NCI-H128 (cell line): Measurements from ENCODE around the gene SH2D4B.
"Not testable (repeated sequence)": the region's sequence is repeated elsewhere in the genome, so short reads cannot be mapped to it uniquely, and the experiment has no call there.

Source experiments
- DNase-seq: peaks from one replicate; lab custom pipeline; 2025; ENCODE audit not compliant: unreplicated experiment; lab: John Stamatoyannopoulos, UW

Gene SH2D4B

DNA sequence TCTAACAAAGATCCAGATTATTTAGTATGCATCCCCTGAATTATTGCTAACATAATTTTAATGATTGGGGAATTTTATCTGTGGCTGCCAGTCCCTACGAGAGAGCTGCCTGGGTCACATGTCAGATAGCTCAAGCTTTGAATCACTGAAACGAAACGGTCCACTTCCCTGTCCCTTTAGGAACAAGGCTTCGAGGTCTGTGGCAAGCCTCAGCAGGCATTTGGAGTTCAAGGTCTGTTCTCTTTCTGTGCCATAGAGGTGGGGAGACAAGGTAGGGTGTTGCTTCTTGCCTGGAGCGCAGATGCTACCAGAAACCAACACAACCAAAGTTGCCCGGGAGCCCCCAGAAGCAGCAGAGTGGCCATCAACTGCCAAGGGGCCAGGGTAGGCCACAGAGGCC lies 13.9 kb upstream of the SH2D4B start:
- no peak for DNase-seq

DNA sequence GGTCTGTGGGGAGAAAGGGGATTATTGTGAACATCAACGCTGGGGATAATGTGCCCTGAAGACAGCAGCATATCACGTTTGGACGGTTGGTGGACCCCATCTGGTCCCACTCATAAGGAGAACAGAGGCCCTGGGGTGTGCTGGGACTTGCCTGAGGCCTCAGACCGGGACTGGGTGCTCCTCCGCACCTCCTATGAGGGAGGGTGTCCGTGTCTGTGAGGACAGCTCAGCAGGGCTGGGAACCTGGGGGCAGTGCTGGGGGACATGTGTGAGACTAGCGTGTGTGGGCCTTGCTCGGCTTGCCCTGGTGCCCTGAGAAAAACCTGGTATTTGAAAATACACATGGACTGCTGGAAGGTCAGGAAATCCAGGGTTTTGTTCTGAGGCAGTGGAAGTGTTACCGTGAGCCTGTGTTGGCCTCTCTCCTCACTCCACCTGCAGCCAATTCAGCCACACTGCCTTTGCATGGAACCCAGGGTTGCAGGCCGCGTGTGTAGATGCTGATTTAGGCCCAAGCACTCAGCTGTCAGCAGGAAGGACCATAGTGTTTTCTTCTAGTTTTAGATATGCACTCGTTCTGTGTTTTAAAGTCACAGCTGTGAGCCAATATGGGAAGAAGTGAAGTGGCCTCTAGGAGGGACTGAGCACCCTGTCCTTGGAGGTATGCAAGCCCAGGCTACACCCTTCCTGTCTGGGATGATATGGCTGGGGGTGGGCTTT lies 13.4 kb upstream of the SH2D4B start:
- no peak for DNase-seq

DNA sequence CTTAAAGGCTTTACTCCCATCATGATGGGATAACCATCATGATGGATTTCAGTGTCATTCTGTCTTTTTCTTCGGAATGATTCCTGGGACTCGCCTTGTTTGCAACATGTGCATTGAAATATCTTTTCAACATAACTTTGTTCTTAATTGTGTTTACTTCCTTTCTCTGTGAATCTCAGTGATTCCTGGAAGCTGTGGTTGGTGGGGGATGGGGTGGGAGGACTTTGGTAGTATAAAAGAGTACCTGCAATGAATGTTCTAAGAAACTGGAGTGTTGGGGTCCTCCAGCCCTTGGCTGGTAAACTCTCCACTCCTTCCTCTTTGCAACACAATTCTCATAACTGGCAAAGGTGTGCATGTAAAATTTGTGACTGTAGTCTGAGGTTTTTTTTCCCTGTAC lies 11.5 kb upstream of the SH2D4B start:
- DNase-seq = no peak

DNA sequence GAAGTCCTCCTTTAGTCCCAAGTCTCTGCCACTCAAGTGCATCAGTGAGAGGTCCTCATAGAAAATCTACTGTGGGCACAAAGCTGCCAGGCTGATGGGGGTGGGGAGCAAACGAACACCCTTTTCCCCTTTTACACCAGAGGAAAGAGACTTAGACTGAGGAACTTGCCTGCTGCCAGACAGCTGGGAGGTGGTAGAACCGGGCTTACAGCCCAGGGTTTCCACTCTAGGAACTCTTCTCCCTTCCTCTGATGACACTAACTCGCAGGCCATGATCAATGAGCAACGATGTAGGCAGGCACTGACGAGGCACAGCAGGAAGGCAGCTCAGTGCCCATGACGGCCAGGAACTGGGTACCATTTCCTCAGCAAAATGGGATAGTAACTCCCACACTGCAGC lies 11.0 kb upstream of the SH2D4B start:
- DNase-seq = no peak

DNA sequence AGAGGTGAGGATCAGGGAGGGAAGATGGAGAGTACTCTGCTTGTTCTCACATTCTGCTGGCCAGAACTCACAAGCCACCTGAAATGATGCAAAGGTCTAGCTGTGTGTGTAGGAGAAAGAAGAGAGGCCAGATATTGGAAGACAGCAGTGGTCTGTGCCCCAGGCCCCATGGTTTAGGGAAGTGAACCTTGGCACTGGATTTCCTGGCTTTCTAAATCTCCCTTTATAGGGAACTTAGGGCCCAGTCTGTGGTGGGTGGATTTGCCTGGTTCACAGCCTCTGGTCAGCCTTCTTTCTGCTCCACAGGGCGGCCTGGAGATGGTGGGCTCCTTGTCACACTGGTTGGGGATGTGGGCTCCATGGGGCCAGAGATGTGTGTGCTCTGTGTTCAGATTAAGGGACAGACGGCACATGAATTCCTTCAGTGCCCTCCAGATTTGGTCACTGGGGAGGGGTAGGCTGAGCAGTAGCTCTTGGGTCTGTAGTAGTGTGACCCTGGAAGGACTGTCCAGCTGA lies 9.5 kb upstream of the SH2D4B start:
- DNase-seq = no peak

DNA sequence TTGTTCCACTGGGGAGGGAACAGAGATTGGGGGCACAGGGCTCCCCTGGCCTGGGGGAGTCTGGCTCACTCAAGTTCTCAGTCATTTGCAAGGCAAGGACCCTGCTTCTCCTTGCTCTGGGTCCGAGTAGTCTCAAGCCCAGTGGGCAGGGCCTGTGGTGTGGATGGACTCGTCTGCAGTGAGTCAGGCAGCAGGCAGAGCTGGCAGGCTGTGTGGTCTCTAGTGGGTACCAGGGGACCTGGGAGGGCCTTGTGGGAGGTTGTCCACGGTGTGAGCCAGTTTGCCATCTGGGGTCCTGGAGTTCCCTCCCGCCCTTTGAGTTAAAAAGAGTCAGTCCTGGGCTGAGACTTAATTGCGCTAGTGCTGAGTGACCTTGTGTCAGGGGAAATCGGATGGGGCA lies 8.8 kb upstream of the SH2D4B start:
- DNase-seq = no peak

DNA sequence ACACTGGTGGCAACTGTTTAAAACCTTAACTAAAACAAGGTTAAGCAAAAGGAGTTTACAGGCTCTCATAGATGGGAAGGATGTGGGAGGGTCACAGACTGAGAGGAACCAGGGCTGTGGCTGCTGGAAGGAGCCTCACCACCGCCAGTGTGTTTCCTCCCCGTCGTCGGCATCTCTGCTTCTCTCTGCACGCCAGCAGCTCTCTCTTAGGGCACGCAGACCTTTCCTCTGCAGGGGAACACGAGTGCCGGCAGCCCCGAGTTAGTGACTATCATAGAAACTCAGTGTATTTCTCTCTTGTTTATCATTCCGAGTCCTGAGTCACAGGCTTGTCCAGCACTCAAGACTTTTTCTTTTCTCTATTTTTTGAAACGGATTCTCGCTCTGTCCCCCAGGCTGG lies 8.1 kb upstream of the SH2D4B start:
- no peak for DNase-seq

DNA sequence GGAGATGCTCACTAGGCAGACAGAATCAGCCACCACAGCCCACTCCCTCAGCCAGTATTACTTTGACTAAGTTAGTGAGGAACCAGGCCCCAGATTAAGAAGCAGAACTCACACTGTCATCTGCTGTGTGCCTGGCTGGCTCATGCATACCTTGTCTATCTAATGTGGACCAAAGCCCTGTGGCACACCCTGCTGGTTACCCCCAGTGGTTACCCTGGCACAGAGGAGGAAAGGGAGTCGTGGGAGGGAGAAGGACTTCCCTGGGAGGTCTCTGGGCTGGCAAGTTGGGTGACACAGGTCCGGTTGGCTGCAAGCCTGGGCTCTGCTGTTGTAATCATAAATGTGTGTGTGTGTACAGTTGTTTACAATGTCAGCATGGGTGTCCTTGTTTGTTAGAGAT lies 7.5 kb upstream of the SH2D4B start:
- DNase-seq = no peak

DNA sequence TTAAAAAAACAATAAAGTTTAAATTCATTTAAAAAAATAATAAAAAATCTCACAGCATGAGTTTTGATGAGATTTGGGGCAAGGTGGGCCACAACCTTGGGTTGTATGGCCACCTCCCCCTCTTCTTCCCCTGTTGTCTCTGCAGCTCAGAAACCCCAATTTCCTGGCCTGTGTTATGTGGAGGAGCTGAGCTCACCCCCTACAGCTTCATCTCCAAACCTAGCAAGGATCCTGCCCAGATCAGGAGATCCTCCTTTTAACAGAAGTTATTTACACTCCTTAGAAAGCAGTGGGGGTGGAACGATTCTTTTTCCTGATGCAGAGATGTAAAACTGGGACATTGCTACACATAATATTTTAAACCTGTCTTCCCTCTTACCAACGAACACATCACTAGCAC lies 6.9 kb upstream of the SH2D4B start:
- no peak for DNase-seq

DNA sequence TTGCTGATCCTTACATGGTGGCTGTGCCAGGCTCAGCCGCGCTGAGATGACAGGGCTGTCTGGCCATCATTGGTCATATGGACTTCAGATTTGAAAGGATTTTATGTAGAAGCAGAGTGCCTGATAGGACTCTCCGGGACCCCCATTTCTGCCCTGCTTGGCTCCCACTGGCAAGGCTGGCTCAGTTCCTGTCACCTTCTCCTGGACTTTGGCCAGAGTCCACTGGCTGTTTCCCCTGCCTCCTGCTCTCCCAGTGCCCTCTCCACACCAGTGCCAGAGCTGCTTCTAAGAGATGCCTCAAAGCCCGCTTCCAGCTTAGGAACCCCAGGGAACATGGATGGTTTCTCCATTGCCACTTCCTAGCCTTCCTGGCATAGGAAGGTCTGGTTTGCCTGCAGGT lies 5.1 kb upstream of the SH2D4B start:
- DNase-seq = no peak

DNA sequence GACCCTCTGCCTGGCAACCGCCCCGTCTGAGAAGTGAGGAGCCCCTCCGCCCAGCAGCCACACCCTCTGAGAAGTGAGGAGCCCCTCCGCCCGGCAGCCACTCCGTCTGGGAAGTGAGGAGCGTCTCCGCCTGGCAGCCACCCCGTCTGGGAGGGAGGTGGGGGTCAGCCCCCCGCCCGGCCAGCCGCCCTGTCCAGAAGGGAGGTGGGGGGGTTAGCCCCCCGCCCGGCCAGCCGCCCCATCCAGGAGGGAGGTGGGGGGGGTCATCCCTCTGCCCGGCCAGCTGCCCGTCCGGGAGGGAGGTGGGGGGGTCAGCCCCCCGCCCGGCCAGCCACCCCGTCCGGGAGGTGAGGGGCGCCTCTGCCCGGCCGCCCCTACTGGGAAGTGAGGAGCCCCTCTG lies 3.6 kb upstream of the SH2D4B start:
- DNase-seq = not testable (repeated sequence)

DNA sequence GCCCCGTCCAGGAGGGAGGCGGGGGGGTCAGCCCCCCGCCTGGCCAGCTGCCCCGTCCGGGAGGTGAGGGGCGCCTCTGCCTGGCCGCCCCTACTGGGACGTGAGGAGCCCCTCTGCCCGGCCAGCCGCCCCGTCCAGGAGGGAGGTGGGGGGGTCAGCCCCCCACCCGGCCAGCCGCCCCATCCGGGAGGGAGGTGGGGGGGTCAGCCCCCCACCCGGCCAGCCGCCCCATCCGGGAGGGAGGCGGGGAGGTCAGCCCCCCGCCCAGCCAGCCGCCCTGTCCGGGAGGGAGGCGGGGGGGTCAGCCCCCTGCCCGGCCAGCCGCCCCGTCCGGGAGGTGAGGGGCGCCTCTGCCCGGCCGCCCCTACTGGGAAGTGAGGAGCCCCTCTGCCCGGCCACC lies 3.1 kb upstream of the SH2D4B start:
- not testable (repeated sequence) for DNase-seq

DNA sequence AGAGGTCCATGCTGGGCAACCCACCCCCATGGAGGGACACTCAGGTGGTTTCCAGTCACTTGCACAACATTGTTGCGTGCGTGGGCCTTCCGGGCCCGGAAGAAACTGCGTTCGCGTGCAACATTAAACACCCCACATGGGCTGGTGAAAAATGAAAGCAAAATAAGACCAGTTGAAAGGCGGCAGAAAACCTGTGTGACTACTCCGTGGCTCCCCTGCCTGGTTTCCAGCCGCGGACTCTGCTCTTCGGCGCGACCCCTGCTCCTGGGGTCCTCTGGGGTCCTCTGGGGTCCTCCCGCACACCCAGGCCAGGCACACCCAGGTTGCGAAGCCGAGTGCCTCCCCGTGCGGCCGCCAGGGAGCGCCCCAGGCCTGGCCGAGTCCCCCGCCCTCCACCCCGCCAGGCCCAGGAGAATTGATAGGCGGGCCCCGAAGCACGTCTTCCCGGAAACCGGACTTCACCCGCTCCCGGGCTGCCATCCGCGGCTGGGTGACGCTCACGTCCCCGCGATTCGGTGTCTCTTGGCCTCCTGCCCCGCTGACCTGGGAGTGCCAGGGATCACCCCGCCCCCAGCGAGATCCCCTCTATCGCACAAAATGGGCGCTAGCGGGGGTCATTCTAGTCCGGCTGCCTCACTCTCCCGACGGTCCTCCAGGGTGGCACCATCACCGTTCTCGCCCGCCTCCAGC lies 1.9 kb upstream of the SH2D4B start:
- DNase-seq = no peak

DNA sequence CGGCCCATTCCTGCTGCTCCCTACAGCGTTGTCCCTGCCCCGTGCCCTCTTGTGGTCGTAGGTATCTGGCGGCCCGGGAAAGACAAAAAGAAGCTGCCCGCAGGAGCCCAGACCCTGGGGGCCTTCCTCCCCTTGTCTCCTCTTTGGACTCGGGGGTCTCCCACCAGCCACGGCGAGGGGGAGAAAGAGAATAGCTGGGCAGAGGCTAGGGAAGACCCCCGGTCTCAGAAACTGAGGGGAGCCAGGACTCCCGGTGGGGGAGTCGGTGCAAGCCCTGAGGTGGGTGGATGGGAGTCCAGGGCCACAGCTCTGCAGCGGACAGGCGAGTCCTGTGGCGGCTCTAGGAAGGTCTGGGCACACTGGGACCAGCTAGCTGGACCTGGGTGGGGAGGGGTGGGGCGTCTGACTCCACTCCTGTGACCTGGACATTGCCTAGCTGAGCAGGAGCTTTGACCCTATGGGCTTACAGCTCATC lies 1.3 kb upstream of the SH2D4B start:
- no peak for DNase-seq

DNA sequence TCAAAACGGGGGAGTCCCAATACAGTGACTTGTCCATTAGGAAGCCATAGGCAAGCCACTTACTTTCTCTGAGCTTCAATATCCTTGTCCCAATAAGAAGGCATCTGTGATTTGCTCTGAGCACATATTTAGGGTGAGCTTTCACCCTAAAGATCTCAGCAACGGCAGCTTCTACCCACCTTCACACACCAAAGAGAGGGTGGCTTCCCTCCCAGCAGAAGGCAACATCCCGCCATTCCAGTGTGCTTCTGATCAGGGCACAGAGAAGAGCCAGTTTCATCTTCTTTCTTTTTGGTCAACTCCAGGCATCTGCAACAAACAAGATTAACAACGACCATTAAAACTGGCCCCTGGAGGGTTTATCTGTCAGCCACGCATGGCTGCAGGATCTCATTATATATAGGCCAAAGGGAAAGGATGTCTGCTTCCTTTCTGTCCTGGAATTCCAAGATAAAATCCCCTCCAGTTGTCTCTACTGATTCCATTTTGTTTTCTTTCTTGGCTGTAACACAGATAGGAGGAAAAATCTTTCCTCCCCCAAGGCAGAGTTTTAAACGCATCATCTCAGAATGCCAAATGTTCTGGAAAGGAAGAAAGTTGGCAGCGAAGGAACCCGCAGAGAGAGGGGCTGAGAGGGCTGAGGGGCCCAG lies 491 bp upstream of the SH2D4B start:
- DNase-seq = no peak

DNA sequence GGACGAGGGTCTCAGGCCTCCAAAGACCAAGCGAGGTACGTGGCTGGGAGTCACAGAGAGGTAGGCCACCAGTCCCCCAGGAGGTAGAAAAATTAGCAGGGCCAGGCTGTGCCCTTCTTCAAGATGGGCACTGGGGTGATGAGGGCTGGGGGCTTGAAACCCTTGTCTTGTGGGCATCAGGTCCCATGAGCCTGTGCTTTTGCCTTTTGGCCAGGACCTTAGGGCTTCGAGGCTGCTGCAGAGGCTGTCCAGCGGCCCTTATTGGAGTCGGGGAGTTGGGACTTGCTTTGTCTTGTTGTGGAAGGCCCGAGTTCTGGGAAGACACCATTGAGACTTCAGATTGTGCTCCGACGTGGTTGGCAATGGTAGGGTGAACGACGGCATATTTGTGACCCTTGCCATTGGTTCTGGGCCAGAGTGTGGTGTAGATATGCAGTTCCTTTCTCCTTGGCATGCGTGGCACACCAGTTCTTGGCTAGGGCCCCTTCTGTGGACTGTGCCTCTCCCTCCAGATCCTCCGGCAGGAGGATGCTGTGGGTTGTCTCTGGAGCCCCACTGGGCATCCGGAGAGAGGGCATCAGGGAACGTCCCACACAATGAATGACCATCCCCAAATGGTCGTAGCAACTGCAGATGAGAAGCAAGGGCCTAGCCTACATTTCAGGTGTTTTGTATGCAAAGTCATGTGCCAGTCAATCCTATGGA lies 931 bp downstream of the SH2D4B start:
- no peak for DNase-seq

DNA sequence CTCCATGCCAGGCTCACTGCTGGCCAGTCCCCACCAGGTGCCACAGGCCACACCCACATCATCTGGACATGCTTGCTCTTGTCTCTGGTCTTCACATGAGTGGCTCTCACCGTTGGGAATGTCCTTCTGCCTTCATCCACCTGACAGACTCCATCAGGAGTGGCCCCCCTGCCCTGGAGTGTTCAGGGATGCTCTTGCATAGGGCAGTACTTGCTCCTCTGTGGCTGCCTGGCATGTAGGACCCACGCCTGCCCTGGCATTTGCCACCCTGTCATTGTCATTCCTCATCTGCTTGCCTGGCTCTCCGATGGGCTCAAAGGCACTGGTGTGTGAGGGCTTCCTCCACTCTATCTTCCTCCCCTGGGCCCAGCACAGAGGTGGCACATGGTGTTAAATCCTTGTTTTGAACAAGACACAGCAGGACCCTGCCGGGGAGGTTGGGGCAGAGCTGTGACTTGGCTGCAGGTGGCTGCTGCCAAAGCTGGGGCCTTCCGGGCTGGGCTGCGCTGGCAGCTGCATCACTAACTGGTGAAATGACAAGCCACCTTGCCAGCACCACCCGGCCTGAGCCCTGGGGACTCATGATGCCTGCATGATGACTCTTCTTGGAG lies 1.8 kb downstream of the SH2D4B start:
- DNase-seq = no peak

DNA sequence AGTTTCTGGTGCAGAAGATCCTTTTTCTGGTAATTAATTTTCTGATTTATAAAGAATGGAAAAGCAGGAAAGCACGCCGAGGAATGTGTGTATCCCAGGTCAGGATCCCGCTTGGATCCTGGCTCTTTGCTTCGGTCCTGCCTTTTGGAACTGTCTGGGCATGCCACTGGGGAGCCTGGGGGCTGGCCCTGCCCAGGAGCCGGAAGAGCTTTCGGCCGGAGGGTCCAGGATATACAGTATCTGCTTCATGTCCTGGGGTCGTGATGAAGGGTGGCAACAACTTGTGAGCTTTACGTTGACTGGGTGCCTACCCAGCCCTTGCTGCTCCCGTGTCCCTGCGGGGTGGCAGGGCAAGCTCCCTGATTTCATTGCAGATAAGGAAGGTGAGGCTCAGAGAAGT lies 2.4 kb downstream of the SH2D4B start:
- no peak for DNase-seq

DNA sequence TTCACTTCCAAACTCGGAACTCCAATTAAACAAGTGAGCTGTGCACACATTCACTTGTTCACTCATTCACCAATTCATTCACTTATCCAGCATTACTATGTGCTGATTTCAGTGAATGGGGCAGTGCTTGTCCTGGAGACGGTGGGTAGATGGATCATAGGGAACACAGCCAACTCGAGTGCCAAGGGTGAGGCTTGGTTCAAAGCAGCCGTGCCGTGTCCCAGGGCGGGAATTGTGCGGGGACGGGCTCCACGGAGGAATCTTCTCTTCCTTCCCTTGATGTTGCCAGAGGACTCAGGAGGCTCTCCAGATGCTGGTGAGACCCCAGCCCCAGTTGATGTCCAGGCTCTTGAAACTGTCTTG lies 2.9 kb downstream of the SH2D4B start:
- DNase-seq = no peak

DNA sequence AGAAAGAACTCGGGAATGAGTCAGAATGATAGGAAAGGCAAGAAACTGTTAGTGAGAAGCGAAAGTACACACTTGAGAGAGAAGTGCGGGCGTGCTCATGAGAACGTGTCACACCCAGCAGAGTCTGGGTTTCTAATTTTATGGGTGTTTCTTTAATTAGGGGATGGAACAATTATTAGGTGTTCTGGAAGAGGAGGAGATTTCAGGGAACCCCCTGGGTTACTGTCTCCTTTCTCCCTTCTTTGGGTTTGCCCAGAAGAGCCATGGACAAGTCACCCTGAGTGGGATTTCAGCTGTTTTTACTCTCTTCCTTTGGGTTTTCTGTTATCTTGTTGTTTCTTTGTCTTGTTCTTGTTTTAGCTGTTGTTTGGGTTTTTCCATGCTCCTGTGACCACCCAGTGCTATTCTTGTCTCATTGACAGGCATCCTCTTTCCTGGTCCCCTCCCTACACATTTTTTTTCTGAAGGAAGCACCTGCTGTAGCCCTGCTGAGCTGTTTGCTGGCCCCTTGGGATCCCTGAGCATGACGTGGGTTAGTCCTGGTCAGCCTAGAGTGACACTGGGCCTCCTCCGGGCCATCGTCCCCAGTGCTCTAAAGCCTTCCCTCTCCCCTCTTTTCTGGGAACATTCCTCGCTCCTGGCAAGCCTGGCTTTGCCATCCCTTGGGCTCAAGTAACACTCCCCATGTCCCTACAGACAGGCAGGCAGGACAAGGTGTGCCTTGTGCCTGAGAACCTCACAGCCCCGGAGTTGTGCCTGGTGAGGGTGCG lies 3.5 kb downstream of the SH2D4B start:
- no peak for DNase-seq
